GM12892 (cell line): ENCODE results near the gene SP5.

ENCODE experiments used
- POLR2A ChIP-seq: IDR thresholded peaks from 2 replicates; pipeline ENCODE4 v1.6.1; 2011; ENCODE audit warnings: low read depth, low read length, control low read depth
- POLR2AphosphoS5 ChIP-seq: IDR thresholded peaks from 2 replicates; pipeline ENCODE4 v1.6.1; 2011; ENCODE audit warnings: low read depth, low read length, control low read depth

- TF ChIP-seq POLR2A (no peak), POLR2AphosphoS5 (no peak)
Measured at GRCh38 chr2:170742000-170742399, 26.9 kb downstream of the SP5 start.
